HG02623 (cell line): Measurements from ENCODE around the gene COL9A3.

ENCODE experiments used
- ATAC-seq: cut with Tn5 transposase; IDR thresholded peaks from one replicate; pipeline ENCODE4 v1.9.1; 2021; ENCODE audit warnings: moderate library complexity; ENCODE audit not compliant: unreplicated experiment

COL9A3 gene

DNA sequence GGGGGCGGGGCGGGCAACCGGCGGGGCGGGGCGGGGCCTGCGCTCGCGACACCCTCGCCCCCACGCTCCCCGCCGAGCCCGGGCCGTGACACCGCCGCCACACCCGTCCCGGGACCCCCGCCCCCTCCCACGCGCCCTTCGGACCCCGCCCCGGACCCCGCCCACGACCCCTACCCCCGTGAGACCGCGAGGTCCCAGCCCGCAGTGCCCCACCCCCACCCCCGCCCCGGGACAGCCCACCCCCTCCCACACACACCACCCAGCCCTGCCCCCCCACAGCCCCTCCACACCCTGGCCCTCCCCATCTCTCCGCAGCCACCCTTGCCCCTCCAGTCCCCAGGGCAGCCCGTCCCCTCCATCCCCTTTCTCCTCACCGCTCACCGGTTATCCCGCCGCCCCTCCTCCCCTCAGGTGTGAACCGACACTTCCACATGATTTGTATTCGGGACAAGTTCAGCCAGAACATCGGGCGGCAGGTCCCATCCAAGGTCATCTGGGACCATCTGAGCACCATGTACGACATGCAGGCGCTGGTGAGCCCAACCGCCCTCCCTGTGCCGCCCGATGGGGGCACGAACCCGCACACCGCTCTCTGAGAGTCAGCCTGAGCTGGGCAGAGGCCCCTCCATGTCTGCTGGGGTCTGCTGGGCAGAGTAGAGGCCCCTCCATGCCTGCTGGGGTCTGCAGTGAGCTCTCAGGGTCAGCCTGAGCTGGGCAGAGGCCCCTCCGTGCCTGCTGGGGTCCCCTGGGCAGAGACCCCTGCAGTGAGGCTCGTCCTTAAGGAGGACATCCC is 20.0 kb upstream of the COL9A3 start:
- ATAC-seq: no peak

DNA sequence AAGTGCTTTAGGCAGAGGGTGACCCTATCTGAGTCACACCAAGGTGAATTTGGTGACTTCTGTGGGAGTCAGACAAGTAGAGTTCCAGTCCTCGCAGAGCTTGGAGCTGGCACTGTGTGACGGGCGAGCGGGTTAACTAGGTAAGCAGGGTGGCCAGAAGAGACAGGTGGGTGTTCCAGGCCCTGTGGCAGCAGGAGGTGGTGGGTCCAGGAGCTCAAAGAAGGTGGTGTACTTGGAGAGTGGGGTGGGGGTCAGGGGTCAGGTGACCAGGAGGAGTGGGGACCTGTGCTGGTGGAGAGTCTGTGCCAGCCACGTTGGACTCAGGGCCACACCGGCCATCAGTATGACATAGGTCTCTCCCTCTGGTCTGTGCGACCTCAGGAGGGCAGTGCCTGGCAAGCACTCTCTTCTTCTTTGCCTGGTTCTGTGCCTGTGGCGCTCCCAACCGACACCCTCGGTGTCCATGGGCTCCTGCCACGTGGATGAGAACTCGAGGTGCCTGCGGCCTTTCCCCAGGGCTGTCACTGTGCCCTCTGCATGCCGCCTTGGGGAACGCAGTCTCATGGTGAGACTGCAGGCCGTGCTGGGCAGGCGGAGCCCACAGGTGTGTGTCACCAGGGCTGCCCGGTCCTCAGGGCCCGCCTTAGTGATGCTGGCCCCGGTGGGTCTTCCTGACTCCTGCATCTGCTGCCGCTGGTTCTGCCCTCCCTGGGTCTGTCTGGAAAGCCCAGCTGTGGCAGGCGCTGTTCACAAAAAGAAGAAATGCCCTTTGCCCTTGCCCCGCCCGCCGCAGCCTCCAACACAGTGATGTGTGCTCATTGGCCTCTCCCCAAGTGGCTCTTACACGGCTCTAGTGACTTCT is 18.9 kb upstream of the COL9A3 start:
- ATAC-seq: no peak

DNA sequence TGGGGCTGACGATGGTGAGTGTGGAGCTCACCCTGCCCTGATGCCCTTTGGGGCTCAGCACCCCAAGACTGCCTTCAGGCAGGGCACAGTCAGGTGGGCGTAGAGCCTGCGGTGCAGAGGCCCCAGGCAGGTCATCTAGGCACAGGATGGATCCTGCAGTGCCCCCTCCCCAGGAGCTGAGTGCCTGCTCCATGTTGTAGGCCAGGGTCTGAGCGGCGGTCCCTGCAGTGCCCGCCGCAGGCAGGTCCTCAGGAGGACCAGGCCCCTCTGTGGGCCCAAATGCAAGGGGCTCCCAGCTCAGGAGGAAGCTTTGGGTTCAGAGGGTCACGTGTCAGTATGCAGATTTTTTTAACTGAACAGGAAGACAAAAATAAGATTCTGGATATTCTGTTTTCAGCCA is 17.8 kb upstream of the COL9A3 start:
- no peak for ATAC-seq

DNA sequence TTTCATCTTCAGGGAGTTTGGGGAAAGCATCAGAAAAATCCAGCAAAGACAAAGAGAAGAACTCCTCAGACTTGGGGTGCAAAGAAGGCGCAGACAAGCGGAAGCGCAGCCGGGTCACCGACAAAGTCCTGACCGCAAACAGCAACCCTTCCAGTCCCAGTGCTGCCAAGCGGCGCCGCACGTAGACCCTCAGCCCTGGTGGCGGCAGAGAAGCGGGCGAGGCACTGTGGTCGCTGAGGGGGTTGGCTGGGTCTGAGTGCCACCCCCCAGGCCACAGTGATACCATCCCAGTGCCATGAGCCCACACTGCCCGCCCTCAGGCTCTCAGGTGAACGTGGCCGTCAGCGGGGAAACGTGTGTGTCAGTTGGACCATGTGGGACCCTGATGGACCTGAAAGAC is 17.4 kb upstream of the COL9A3 start:
- ATAC-seq: no peak

DNA sequence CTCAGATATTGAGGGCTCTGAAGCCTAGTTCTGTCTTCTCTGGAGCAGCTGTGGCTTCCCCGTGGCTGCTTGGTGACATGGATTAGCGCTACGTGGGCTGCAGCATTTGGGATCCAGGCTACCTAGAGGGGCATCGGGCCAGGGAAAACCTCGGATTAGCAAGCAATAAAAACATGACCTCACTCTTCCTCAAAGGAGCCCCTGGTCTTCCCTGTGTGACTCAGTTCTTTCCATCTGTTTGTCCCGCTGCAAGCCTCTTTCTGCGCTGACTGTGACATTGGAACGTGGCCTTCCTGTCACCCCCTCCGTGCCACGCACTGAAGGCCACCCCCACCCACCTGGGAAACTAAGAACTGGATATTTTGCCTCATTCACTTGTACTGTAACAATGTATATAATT is 17.0 kb upstream of the COL9A3 start:
- no peak for ATAC-seq

DNA sequence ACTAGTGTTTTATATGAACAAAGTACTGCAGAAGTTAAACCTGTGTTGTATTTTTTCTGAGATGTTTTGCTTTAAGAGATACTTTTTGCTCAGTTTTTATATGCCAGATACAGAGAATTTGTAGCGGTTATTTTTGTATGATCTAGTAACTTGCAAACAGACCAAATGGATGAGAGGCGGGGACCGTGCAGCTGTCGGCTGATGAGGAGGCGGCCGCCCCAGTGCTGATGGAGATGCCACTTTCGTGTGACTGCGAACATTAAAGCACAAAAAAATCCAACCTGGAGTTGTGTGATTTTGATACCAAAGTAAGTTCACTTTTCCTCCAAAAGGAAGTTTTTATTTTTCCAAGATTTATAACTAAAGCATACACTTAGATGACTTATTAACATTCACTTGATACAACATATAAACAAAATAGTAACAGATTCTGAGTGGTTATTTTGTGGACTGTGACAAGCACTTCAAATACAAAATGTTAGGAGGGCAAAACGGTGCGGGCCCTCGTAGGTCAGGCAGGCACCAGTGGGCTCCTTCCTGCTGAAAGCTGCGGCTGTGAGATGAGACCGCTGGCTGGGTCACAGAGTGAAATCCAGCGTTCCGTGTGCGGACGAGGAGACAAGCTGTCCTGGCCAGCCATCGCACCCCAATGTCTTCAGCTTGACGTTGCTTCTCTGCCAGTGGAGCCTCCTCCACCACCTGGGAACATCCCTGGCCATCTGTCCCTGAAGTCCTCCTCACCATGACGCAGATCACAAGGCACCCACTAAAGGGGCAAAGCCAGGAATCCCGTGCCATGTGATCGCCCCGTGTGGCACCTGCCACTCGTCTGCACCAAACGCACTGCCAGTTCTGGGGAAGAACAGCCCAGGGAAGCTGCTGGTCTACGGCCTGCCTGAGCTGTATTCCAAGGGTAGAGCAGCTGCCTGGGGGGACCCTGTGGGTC is 16.3 kb upstream of the COL9A3 start:
- no peak for ATAC-seq

DNA sequence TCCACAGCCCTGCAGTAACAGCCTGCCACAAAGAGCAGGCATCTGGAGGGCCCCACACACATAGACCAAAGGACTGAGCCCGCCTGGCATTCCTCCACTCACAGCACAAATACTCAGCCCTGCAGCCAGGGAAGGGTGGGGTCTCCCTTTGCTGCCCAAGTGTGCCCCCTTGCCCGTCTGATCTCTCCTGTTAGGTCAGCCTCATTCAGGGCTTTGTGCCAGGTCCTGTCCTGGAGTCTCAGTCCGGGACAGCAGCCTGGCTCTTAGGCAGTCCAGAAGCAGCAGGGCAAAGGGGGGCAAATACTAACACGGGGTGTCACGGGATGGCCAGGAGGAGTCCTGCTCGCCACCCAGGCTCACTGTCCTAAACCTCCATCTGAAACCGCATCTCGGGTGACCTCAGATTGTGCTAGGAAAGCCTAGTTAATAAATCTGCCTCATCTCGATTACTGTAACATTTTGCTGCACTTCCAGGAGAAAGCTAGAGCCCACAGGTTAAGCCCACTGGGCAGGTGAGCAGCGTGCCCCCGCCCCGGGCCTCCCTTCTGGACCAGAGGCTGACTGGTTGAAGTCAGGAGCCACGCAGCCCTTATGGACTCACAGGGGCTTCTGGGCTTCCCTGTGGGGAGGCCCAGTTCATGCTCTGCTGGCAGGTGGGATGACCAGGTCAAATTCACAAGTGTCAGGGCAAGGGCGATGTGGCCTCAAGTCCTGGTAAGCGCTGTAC is 15.4 kb upstream of the COL9A3 start:
- no peak for ATAC-seq

DNA sequence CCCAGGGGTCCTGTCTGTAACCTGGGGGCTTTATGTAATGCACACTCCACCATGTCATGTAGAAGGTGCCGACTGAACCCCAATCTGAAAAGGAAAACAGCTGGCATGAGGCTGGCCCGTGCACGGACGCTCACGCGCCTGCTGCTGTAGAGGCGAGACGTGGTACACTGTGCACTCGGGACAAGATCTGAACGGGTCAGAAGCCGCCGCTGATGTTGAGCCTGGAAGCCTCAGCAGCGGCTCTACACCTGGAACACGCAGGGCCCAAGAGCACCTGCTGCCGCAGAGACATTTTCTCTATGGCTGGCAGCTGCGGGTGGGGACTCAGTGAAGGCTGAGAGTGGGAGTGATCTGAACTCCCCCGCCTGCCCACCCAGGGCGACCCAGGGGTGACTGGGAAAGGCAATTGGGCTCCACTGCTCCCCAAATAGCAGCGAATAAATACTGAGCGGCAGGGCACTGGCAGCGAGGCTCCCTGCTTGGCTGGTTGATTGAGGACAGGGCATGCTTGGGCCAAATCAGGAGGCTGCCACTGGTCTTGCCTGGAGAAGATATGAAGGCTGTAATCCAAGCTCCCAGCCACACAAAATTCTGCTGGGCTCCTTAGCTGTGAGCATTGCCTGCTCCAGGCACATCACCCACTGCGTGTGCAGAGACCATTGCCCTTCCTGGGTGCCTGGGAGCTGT is 14.7 kb upstream of the COL9A3 start:
- ATAC-seq: no peak

DNA sequence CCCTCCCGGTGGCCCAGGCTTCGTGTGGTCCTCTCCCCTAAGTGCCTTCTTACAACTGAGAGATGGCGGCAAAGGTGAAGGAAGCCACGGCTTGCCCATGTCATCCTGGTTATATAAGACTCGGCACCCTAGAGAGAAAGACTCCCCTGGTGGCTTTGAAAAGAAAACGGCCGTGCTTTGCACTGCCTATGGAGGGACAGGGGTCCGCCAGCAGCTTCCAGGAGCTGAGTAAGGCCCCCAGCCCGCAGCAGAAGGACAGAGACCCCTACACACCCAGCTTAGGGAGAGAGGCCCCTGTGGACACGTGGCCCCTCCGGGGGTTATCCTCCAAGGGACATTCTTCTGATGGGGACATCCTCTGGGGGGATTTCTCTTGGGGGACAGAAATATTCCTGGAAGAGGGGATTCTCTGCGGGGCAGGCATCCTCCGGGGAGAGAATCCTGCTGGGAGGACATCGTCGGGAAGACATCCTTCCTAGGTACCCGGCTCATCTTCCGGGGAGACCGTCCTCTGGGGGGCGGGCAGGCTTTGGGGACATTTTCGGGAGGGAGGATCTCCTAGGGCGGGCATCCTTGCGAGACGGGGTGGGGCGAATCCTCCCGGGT is 12.7 kb upstream of the COL9A3 start:
- no peak for ATAC-seq

DNA sequence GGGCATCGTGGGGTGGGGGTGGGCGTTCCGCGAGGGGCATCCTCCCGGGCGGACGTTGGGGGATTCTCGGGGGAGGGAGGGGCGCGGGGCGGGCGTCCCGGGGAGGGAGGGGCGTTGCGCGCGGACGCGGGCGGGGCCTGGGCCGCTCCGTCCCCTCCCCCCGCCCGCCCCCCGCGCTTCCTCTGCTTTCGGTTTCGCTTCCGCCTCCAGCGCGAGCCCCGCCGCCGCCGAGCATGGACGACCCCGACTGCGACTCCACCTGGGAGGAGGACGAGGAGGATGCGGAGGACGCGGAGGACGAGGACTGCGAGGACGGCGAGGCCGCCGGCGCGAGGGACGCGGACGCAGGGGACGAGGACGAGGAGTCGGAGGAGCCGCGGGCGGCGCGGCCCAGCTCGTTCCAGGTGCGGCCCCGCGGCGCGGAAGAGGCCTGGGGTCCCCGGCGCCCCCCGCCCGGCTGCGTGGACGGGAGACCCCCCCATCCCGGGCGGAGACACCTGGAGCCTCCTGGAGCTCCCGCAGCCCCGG is 12.2 kb upstream of the COL9A3 start, which contains the start of gene OGFR:
Gene OGFR (plus strand): TSS at position 209 of the 528 bp plus-strand sequence. CDS start 25 bp downstream, at position 234.
- ATAC-seq: no peak

DNA sequence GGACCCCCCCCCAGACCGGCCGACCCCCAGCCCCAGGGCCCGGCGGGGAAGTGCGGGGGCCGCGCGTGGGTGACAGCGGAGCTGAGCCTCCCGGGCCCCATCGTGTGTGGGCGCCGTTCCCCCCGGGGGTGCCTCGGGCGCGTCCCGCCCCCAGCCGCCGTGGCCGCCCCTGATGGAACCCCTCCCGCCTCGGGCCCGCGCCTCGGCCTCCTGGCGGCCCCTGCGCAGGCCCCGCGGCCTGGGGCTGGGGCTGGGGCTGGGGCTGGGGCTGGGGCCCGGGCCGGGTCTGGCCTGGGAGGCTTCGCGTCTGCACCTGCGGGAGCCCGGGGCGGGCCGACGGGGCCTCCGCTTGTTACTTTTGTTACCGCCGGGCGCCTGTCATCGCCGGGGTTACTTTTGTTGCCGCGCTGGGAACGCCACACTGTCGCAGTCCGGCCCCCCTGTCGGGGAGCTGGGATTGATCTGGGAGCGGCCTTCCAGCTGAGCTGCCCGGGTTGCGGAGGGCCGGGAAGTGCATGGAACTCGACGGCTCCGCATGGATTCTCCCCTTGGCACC is 11.6 kb upstream of the COL9A3 start:
- no peak for ATAC-seq

DNA sequence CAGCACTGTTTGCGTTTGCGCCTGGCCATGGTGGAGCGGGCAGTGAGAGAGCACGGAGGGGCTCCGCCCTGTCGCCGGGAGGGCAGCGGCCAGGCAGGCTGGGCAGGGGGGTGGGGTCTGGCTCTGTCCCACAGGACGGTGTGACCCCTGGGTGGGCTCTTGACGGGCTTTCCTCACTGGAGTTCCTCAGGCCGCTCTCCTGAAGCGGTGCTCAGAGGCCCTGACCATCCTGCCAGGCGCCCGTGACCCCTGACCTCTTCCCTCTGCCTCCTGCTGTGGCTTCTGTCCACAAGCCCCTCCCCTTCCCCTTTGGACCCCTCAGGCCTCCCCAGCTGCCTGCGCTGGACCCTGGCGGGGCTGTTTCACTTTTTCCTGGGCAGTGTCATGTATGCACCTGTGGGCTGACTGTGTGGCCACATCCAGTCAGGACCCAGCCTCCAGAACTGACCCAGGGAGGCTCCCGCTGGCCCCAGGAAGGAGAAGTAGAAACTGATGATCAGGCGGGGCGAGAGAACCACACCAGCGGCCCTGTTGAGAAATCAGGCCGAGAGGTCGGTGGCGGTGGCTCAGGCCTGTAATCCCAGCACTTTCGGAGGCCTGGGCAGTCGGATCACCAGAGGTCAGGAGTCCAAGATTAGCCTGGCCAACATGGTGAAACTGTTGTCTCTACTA is 11.0 kb upstream of the COL9A3 start:
- no peak for ATAC-seq

DNA sequence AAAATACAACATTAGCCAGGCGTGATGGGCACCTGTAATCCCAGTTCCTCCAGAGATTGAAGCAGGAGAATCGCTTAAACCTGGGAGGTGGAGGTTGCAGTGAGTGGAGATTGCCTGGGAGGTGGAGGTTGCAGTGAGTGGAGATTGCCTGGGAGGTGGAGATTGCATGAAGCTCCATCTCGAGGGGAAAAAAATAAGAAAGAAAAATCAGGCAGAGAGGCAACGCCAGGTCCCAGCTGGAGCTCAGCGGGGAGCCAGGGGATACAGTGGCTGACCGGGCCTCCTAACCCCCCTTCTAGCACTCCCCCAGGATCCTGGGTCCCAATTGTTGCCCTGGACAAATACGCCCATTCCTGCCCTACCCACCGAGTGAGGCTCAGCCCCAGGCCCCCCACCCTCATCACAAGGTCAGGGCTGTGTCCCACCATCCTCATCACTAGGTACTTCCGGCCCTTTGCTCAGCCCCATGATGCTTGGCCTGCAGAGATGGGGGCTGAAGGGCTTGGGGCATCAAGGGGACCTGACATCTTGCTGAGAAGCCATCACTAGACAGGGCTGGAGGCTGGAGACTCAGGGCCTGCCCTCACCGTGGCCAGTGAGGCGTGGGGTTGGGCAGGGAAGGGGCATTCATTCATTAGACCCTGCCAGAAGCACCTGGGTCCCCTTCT is 10.3 kb upstream of the COL9A3 start:
- no peak for ATAC-seq

DNA sequence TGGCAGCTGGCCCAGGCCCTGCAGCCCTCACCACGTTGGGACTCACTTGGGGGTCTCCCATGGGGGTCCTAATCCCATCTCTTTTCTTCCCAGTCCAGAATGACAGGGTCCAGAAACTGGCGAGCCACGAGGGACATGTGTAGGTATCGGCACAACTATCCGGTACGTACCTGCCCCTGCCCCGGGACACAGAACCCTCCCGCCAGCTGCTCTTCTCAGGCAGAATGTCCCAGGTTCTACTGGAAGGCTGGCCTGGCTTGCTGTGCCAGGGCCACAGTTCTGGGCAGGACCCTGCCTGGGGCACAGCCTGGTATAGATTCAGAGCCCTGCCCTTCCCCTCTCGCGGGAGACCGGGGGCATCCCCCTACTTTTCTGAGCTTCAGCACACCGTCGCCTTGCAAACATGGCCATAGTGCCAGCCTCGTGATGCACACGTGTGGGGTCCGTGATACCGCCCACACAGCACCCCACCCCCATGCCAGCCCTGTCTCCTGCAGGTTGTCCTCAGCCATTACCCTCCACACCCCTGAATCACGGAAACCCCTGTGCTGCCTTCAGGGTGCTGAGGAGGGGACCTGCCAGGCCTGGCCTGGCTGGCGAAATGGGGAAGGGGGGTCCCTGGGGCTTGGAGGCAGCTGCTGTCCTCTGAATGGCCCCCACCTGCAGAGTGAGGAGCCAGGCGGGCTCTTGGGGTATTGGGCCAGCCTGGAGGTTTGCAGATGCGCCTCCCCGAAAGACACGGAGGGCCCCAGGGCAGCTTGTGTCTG is 9.2 kb upstream of the COL9A3 start:
- ATAC-seq: no peak

DNA sequence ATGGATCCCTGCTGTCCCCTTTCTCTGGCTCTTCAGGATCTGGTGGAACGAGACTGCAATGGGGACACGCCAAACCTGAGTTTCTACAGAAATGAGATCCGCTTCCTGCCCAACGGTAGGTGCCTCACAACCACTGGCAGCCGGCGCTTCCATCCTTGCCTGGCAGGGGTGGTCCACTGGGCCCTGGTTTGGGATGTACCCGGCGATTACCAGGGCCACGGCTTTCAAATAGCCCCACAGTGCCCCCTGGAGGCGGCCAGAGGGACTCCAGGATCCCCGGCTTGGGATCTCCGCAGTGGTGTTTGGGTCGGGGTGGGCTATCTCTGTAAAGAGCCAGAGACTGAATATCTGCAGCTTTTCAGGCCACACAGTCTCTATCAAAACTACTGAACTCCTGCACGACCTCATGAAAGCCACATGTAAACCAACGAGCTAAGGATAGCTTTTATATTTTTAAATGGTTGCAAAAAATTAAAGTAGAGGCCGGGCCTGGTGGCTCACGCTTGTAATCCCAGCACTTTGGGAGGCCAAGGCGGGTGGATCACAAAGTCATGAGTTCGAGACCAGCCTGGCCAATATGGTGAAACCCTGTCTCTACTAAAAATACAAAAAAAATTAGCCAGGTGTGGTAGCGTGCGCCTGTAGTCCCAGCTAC is 8.5 kb upstream of the COL9A3 start:
- no peak for ATAC-seq
